ENCODE data around the gene PPARG.

DNA sequence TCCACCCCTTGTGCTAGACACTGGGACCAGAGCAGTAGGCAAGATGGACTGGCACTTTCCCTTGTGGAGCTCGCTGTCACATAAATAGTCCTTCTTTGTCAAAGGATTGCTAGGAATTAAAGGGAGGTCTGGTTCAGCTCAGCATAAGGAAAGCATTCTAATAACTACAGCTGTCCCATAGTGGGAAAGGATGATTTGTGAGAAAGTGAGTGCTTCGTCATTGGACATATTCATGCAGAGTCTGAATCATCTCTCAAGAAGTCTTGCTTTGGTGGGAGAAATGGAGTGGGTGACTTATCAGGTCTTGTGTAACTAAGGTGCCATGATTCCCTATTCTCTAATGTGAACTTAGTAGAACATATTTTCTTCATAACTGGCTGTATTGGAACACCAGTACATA, 14.7 kb downstream of the PPARG start:
- TF ChIP-seq, protein P1, sequence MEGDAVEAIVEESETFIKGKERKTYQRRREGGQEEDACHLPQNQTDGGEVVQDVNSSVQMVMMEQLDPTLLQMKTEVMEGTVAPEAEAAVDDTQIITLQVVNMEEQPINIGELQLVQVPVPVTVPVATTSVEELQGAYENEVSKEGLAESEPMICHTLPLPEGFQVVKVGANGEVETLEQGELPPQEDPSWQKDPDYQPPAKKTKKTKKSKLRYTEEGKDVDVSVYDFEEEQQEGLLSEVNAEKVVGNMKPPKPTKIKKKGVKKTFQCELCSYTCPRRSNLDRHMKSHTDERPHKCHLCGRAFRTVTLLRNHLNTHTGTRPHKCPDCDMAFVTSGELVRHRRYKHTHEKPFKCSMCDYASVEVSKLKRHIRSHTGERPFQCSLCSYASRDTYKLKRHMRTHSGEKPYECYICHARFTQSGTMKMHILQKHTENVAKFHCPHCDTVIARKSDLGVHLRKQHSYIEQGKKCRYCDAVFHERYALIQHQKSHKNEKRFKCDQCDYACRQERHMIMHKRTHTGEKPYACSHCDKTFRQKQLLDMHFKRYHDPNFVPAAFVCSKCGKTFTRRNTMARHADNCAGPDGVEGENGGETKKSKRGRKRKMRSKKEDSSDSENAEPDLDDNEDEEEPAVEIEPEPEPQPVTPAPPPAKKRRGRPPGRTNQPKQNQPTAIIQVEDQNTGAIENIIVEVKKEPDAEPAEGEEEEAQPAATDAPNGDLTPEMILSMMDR (IDR thresholded peaks at IDR 0.05), result no peak
- TF ChIP-seq POLR2A (IDR thresholded peaks at IDR 0.05), result no peak
- no peak for TF ChIP-seq EP300 (IDR thresholded peaks at IDR 0.05)
- no peak for TF ChIP-seq POLR2AphosphoS5 (IDR thresholded peaks at IDR 0.05)

Measured in sigmoid colon (tissue), 4 donors.